CD4-positive, alpha-beta T cell (primary cell): ENCODE measurements around the gene OSBPL5. TPM values are rescaled to one million over a fixed set of nuclear protein-coding genes. Genes with fewer than 3 reads are reported as not detected.

Experiments
- ATAC-seq: fragments of 200-7000 bp; cut with Tn5 transposase; one replicate; pipeline ENCODE4 v1.10.0; 2022; ENCODE audit warnings: mild to moderate bottlenecking; ENCODE audit not compliant: poor library complexity
- CTCF ChIA-PET: fragments of 350-600 bp; sonication (Branson Sonifier 250); formaldehyde crosslinking; loops from one replicate; lab custom pipeline; 2021; ENCODE audit warnings: antibody characterized with exemption, inconsistent platforms; lab: Charles Lee
- POLR2A ChIA-PET: fragments of 350-600 bp; sonication (Branson Sonifier 250); formaldehyde crosslinking; loops from one replicate; lab custom pipeline; 2021; ENCODE audit warnings: antibody characterized with exemption, inconsistent platforms; lab: Charles Lee
- DNase-seq, 14 experiments: peaks; one replicate each; pipeline ENCODE4 v3.0.0-alpha.2; 2013 to 2020; ENCODE audit warnings: mixed read lengths in 2 of 14
- H3K27ac ChIP-seq, 2 donors: one replicate each; pipeline versions ENCODE4 v1.5.1 to v1.7.0; 2013; ENCODE audit warnings: low read length in 2 of 2, low read depth in 1 of 2, mild to moderate bottlenecking in 1 of 2
- H3K27me3 ChIP-seq, 2 experiments: 1 replicate in 1 of 2; 2 replicates in 1 of 2; pipeline versions ENCODE4 v1.6.1 to v1.7.0; 2013; ENCODE audit warnings: low read length in 2 of 2, control low read depth in 1 of 2, mild to moderate bottlenecking in 1 of 2, moderate library complexity in 1 of 2; ENCODE audit not compliant: insufficient read depth in 2 of 2, control insufficient read depth in 1 of 2
- H3K36me3 ChIP-seq: one replicate; pipeline ENCODE4 v1.6.1; 2013; ENCODE audit warnings: low read length, control low read depth; ENCODE audit not compliant: insufficient read depth
- H3K4me1 ChIP-seq: one replicate; pipeline ENCODE4 v1.6.1; 2013; ENCODE audit warnings: low read length, control low read depth; ENCODE audit not compliant: insufficient read depth
- H3K4me3 ChIP-seq: one replicate; pipeline ENCODE4 v1.5.1; 2013; ENCODE audit warnings: mild to moderate bottlenecking, low read length, moderate library complexity
- H3K9me3 ChIP-seq, 2 experiments: 1 replicate in 1 of 2; 2 replicates in 1 of 2; pipeline versions ENCODE4 v1.6.1 to v1.7.0; 2013; ENCODE audit warnings: low read length in 2 of 2, mild to moderate bottlenecking in 2 of 2, control low read depth in 1 of 2, moderate library complexity in 1 of 2; ENCODE audit not compliant: control insufficient read depth in 1 of 2, insufficient read depth in 1 of 2
- H3K27ac Mint-ChIP-seq: one replicate; pipeline ENCODE4 v1.8.0; 2020; ENCODE audit warnings: mixed read lengths
- H3K27me3 Mint-ChIP-seq: one replicate; pipeline ENCODE4 v1.8.0; 2021; ENCODE audit warnings: mixed read lengths
- H3K36me3 Mint-ChIP-seq: one replicate; pipeline ENCODE4 v1.8.0; 2021; ENCODE audit warnings: low read depth, mixed read lengths
- H3K4me1 Mint-ChIP-seq: one replicate; pipeline ENCODE4 v1.8.0; 2021; ENCODE audit warnings: low read depth, mixed read lengths
- H3K4me3 Mint-ChIP-seq: one replicate; pipeline ENCODE4 v1.8.0; 2020; ENCODE audit warnings: mild to moderate bottlenecking, mixed read lengths
- H3K9me3 Mint-ChIP-seq: one replicate; pipeline ENCODE4 v1.8.0; 2020; ENCODE audit warnings: mixed read lengths
- CTCF ChIP-seq: fragments of 200-600 bp; IDR thresholded peaks from one replicate; pipeline ENCODE4 v1.8.0; 2022; ENCODE audit warnings: antibody characterized with exemption, mild to moderate bottlenecking
- intact Hi-C, 2 experiments: fragments of 100-400 bp; cut with DNase I in 1 of 2; cut with micrococcal nuclease in 1 of 2; formaldehyde crosslinking; loops; one replicate each; pipeline versions ENCODE4 v1.15.1 to v1.9.0; 2023 to 2025; cut with DNase I, micrococcal nuclease
- total RNA-seq, 174 experiments: library from RNA in 2 of 174; stranded (reverse) in 2 of 174; gene quantifications; one replicate each; pipeline ENCODE4 v1.2.3 and lab custom pipeline; 2021 to 2026

The OSBPL5 gene
- total RNA-seq, 2 experiments from 2014 or later: 6.7 to 9.1 TPM

- CTCF ChIA-PET: no interaction called here
- peaks cover 26 to 28% of the 10 kb centered on the region in 2 experiments for H3K27me3 ChIP-seq
- DNase-seq (no peak), ATAC-seq (no peak)
- peaks cover 37% of the 10 kb centered on the region for H3K4me1 ChIP-seq
- TF ChIP-seq CTCF: no peak
- H3K9me3 ChIP-seq: no peaks in the 10 kb centered on the region
- intact Hi-C loops: loop anchor here in 1 of 2 experiments (10.0 kb wide), 1 partner anchor 53 kb away; no protein-coding TSS in a partner anchor
- no peak overlapping the region for H3K27ac ChIP-seq
- POLR2A ChIA-PET: no interaction called here
- Mint-ChIP-seq H3K4me1 (peaks cover 40% of the 10 kb centered on the region), H3K27ac (no peak overlapping the region), H3K36me3 (no peaks in the 10 kb centered on the region), H3K27me3 (peaks cover 22% of the 10 kb centered on the region), H3K9me3 (no peaks in the 10 kb centered on the region), H3K4me3 (peak overlapping the region; percentile 34)
- H3K4me3 ChIP-seq: no peak overlapping the region
- H3K36me3 ChIP-seq: no peaks in the 10 kb centered on the region
Measured at GRCh38 chr11:3167143-3168119, 2.3 kb upstream of the OSBPL5 start.

GRCh38 chr11:3166268-3167142, 1.4 kb upstream of the OSBPL5 start:
- H3K36me3 ChIP-seq: no peaks in the 10 kb centered on the region
- H3K27me3 ChIP-seq: peaks cover 19 to 26% of the 10 kb centered on the region in 2 experiments
- no peak overlapping the region for H3K4me3 ChIP-seq
- intact Hi-C loops: loop anchor here in 1 of 2 experiments (10.0 kb wide), 1 partner anchor 52 kb away; no protein-coding TSS in a partner anchor
- Mint-ChIP-seq H3K9me3 (no peaks in the 10 kb centered on the region), H3K27ac (no peak overlapping the region), H3K4me1 (peaks cover 46% of the 10 kb centered on the region), H3K27me3 (peaks cover 22% of the 10 kb centered on the region), H3K4me3 (peak overlapping the region; percentile 42), H3K36me3 (no peaks in the 10 kb centered on the region)
- TF ChIP-seq CTCF: no peak
- ChIA-PET CTCF (no interaction called here), POLR2A (interaction anchor here (0.6 kb wide), 1 partner anchor 625 kb away, joined by 3 read pairs; no protein-coding TSS in a partner anchor)
- no peak overlapping the region for H3K27ac ChIP-seq
- no peaks in the 10 kb centered on the region for H3K9me3 ChIP-seq
- ATAC-seq: no peak
- H3K4me1 ChIP-seq: peaks cover 37% of the 10 kb centered on the region
- DNase-seq: no peak

GRCh38 chr11:3165916-3166267, 782 bp upstream of the OSBPL5 start:
- H3K27me3 ChIP-seq: peaks cover 14 to 28% of the 10 kb centered on the region in 2 experiments
- POLR2A ChIA-PET: interaction anchor here (0.6 kb wide), 1 partner anchor 624 kb away, joined by 3 read pairs; no protein-coding TSS in a partner anchor
- no peak for ATAC-seq
- peaks cover 23% of the 10 kb centered on the region for H3K27me3 Mint-ChIP-seq
- H3K9me3 Mint-ChIP-seq: no peaks in the 10 kb centered on the region
- TF ChIP-seq CTCF: no peak
- CTCF ChIA-PET: no interaction called here
- H3K27ac ChIP-seq: no peak overlapping the region
- no peak for DNase-seq
- intact Hi-C loops: loop anchor here in 1 of 2 experiments (10.0 kb wide), 1 partner anchor 51 kb away; no protein-coding TSS in a partner anchor
- H3K9me3 ChIP-seq: no peaks in the 10 kb centered on the region
- H3K36me3 Mint-ChIP-seq: no peaks in the 10 kb centered on the region
- peak overlapping the region; percentile 25 for H3K27ac Mint-ChIP-seq
- H3K36me3 ChIP-seq: no peaks in the 10 kb centered on the region
- peaks cover 37% of the 10 kb centered on the region for H3K4me1 ChIP-seq
- H3K4me3 ChIP-seq: no peak overlapping the region
- H3K4me3 Mint-ChIP-seq: peak overlapping the region; percentile 81
- peaks cover 47% of the 10 kb centered on the region for H3K4me1 Mint-ChIP-seq
